GM13976 (cell line): ENCODE results near the gene RAB36.

ENCODE experiments used
- DNase-seq: peaks from one replicate; pipeline ENCODE4 v3.0.0; 2012; ENCODE audit warnings: low spot score
- in situ Hi-C: fragments of 300-500 bp; cut with MboI; formaldehyde crosslinking; loops from one replicate; pipeline ENCODE4 v1.12.0; 2022; ENCODE audit warnings: low sequenced_read_pairs, mixed read lengths, inconsistent platforms; ENCODE audit not compliant: unreplicated experiment
- TF ChIP-seq, protein P1 (sequence below): IDR thresholded peaks from 2 replicates; pipeline ENCODE4 v1.5.1; 2012; ENCODE audit warnings: borderline replicate concordance, mild to moderate bottlenecking; ENCODE audit not compliant: insufficient read depth; ENCODE audit errors: extremely low read depth, missing control alignments, control extremely low read depth

The RAB36 gene

DNA sequence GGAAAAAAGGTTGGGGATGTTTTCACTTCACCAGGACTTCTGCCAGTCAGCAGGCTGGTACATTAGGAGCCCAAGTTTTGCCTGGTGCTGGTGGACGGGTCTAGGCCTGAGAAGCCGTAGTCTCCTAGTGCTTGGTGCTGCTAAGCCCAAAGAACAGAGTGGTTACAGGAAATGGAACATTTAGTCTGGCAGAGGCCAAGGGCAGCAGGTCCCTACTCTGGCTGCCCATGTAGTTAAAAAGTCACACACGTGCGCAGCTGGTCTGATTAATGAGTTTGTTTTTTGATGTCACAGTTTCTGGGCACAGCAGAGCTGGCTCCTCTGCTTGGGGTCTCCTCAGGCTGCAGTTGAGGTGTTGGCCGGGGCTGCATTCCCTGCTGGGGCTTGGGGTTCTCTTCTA lies 55.6 kb downstream of the RAB36 start:
- no peak for DNase-seq
- TF ChIP-seq, protein P1, sequence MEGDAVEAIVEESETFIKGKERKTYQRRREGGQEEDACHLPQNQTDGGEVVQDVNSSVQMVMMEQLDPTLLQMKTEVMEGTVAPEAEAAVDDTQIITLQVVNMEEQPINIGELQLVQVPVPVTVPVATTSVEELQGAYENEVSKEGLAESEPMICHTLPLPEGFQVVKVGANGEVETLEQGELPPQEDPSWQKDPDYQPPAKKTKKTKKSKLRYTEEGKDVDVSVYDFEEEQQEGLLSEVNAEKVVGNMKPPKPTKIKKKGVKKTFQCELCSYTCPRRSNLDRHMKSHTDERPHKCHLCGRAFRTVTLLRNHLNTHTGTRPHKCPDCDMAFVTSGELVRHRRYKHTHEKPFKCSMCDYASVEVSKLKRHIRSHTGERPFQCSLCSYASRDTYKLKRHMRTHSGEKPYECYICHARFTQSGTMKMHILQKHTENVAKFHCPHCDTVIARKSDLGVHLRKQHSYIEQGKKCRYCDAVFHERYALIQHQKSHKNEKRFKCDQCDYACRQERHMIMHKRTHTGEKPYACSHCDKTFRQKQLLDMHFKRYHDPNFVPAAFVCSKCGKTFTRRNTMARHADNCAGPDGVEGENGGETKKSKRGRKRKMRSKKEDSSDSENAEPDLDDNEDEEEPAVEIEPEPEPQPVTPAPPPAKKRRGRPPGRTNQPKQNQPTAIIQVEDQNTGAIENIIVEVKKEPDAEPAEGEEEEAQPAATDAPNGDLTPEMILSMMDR, result no peak
- in situ Hi-C loops, result no loop called here

DNA sequence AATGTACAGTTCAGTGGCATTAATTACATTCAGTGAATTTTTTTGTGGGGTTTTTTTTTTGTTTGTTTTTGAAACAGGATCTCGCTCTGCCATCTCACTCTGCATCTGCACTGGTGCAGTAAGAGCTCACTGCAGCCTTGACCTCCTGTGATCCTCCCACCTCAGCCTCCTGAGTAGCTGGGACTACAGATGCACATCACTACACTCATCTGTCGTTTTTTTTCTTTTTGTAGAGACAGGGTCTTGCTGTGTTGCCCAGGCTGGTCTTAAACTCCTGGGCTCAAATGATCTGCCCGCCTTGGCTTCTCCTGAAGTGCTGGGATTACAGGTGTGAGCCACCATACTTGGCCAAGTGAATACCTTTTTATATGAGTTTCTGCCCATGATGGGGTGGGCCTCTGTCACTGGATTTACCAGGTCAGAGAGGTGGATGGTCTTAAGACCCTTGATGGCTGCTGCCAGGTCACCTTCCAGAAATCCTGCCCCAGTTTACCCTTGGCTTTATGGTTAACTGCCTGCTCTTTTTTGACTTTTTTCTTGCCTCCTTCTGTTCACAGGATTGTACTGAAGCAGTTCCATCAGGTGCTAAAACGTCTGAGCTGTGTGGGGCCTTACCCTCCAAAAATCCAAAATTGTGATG lies 57.7 kb downstream of the RAB36 start:
- DNase-seq, result no peak
- in situ Hi-C loops, result no loop called here
- TF ChIP-seq, protein P1, result no peak

DNA sequence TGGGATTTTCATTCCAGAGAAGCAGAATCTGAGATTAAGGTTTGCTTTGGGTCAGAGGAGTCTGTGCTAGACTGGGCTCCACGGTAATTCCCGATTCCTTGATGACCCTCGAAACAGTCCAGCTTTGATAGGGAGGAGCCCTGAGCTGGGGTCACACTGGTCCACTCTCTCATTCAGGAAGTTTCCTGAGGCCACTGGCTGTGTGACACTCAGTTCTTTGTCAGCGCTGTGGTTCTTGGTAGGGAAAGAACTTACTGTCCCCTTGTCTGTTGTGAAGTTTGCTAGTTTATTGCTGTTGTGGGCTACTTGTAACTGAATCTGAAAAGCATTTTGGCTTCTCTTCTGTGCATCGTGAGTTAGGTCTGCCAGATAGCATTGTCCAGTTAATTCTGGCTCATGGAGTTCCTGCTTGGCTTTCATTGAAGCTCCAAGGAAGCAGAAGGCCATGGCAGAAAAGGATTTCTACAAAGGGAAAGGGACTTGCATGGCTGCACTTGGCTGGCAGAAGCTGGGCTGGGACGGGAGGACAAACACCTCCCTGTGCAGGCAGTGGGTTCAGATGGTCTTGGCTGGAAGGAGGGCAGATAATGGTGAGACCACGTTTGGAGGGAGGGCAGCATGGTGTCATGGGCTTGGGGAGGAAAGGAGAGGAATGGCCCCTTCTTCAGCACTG lies 58.3 kb downstream of the RAB36 start:
- no peak for DNase-seq
- in situ Hi-C loops, result no loop called here
- TF ChIP-seq, protein P1, result no peak

DNA sequence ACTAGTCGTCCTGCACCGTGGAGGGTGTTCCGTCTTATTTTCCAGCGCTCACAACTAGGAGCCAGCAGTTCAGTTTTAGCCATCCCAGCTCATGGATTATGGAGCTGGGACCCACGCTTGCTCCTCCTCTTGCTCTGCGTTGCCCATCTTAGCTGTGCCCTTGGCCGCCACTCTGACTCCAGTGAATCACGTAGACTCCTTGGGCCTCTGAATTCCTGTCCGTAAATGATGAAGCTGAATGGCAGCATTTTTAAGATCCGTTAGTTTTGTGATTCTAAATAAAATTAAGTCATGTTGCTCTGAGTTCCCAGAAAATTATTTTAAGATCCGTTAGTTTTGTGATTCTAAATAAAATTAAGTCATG lies 58.8 kb downstream of the RAB36 start:
- TF ChIP-seq, protein P1, result no peak
- in situ Hi-C loops, result no loop called here
- DNase-seq, result no peak

DNA sequence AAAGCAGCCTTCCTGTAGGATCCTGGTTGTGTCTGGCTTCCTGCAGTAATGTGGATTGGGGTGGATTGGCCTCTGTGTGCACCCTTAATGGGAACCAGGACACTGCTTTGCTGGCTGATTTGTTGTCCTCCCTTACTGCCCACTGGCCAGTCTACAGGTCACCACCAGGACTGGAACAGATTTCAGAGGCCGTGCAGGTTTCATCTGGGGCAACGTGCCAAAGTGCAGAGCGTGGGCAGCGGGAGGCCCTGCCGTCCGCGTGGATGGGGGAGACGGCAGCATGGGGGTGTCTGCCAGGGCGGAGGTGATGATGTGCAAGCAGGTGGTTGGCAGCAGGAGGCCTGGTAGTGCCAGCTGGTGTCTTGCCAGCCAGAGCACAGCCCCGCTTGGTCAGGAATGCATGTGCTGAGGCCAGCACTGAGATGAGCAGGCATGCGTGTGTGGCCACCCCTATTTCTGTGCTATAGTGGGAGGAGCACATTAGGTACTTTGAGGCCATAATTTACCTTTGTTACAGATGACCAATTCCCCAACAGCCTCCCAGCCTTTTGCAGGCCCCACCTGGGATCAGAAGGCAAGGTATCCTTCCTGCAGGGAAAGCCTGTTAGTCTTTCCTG lies 59.4 kb downstream of the RAB36 start:
- TF ChIP-seq, protein P1, result no peak
- no peak for DNase-seq
- in situ Hi-C loops, result no loop called here

DNA sequence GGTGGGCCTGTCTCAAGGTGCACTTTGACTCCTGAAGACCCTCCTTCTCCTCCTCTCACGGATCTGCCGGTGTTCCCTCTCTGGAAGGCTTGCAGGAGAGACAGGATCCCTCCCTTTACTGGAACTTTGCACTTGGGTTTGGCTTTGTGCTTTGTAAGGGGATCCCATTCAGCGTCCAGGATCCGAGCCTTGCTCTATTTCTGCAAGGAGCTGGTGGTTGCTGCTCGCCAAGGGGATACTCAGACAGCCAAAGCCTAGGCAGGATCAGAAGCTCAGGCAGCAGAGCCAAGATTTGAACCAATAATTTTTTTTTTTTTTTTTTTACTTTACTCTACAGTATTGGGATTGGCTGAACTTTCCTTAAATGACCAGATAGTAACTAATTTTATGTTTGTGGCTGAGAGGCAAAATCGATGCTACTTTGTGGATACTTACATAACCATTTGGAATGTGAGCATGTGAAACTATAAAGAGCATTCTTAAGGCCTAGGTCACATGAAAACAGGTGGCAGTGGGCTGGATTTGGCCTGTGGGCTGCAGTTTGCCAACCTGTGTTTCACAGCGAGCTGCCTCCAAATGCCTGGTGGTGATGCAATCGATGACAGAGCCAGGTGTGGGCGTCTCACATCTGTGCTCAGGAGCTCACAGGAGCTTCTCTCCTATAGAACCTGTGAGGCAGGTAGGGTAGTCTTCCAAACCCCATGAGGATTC lies 60.2 kb downstream of the RAB36 start:
- in situ Hi-C loops, result no loop called here
- no peak for DNase-seq
- TF ChIP-seq, protein P1, result no peak
